HG03469 (cell line): Measurements from ENCODE around the gene DCTD.

Experiments
- ATAC-seq: cut with Tn5 transposase; IDR thresholded peaks from one replicate; pipeline ENCODE4 v1.9.1; 2021; ENCODE audit warnings: mild to moderate bottlenecking, moderate library complexity, moderate number of reproducible peaks; ENCODE audit not compliant: unreplicated experiment

The DCTD gene

GRCh38 chr4:182843808-182844325 is 73.3 kb downstream of the DCTD start:
- no peak for ATAC-seq

GRCh38 chr4:182842759-182843390 is 74.3 kb downstream of the DCTD start:
- no peak for ATAC-seq

GRCh38 chr4:182842104-182842600 is 75.0 kb downstream of the DCTD start:
- ATAC-seq = no peak

GRCh38 chr4:182840108-182840507 is 77.1 kb downstream of the DCTD start:
- ATAC-seq = no peak
